Mononuclear cell (primary cell): ENCODE results near the gene MUS81. TPM values are rescaled to one million over a fixed set of nuclear protein-coding genes. Genes with fewer than 3 reads are reported as not detected.
"Not testable (repeated sequence)": the region's sequence is repeated elsewhere in the genome, so short reads cannot be mapped to it uniquely, and the experiment has no call there.

Experiments
- H3K27me3 ChIP-seq: 2 replicates; pipeline ENCODE4 v1.6.0; 2011; ENCODE audit warnings: low read length, control low read depth; ENCODE audit not compliant: insufficient read depth
- H3K4me1 ChIP-seq: 2 replicates; pipeline ENCODE4 v1.5.1; 2011; ENCODE audit warnings: mild to moderate bottlenecking, low read length, control low read depth; ENCODE audit not compliant: insufficient read depth
- H3K4me3 ChIP-seq: 2 replicates; pipeline ENCODE4 v1.5.1; 2011; ENCODE audit warnings: mild to moderate bottlenecking, low read length, moderate library complexity
- H3K9me3 ChIP-seq: 2 replicates; pipeline ENCODE4 v1.5.1; 2011; ENCODE audit warnings: low read depth, mild to moderate bottlenecking, control low read depth, low read length
- total RNA-seq: library from RNA; depleted of rRNA; stranded (reverse); fragments of >200 nt; gene quantifications from one replicate; pipeline ENCODE4 v1.2.3, GENCODE V29; 2012

The MUS81 gene
- total RNA-seq, 1 donor, result 17.3 TPM

DNA sequence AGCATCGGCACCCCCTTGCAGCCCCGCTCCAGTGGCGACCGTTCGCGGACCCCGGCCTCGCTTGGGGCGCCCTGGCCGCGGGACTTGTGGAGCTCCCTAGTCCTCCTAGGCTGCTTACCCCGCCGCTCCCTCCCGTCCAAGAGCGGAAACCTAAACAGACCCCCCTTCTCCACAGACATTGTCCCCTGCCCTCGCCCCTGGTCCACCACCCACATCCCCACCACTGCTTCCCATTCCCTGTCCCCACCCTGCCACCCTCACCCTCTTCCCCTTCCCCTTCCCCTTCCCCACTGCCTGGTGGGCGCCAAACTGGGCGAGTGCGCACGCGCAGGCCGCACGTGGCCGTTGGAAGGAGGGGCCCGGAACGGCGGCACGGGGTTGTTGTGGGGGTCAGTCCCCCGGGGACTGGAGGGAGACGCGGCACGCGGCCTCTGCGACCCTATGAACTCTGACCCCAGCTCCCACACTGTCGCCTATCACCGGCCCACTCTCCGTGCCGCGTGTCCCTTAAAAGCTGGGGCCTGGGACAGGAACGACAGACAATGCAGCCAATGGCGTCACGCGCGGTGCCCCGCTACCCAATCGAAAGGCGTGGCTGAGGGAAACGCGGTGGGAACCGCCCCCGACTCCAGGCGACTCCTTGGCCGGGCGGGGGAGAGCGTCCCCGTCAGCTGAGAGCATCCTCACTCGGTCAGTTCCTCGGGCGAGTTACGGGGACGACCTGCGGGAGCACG, 26.8 kb upstream of the MUS81 start, which contains the start of gene SNX32:
Gene SNX32 (plus strand): TSS at position 667 of the 734 bp plus-strand sequence. CDS start 103 bp downstream, outside the sequence.
- Histone ChIP-seq H3K4me3 (peak within 1 kb of the TSS; percentile 54), H3K4me1 (peaks cover 19% of the 10 kb centered on the region), H3K9me3 (no peaks in the 10 kb centered on the region), H3K27me3 (no peaks in the 10 kb centered on the region)

GRCh38 chr11:65834202-65834601, 26.0 kb upstream of the MUS81 start:
- peaks cover 19% of the 10 kb centered on the region for H3K4me1 ChIP-seq
- no peaks in the 10 kb centered on the region for H3K9me3 ChIP-seq
- H3K27me3 ChIP-seq, result no peaks in the 10 kb centered on the region
- peak overlapping the region; percentile 54 for H3K4me3 ChIP-seq

DNA sequence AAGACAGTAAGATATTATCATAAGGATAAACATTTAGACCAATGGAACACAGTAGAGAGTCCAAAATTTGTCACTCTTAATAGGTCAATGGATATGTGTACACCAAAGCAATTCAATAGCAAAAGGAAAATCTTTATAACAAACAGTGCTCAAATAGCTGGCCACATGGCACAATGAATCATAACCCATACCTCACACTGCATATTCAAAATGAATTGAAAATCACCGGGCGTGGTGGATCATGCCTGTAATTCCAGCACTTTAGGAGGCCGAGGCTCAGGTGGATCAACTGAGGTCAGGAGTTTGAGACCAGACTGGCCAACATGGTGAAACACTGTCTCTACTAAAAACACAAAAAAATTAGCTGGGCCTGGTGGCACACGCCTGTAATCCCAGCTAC, 18.1 kb upstream of the MUS81 start:
- no peaks in the 10 kb centered on the region for H3K9me3 ChIP-seq
- no peaks in the 10 kb centered on the region for H3K27me3 ChIP-seq

DNA sequence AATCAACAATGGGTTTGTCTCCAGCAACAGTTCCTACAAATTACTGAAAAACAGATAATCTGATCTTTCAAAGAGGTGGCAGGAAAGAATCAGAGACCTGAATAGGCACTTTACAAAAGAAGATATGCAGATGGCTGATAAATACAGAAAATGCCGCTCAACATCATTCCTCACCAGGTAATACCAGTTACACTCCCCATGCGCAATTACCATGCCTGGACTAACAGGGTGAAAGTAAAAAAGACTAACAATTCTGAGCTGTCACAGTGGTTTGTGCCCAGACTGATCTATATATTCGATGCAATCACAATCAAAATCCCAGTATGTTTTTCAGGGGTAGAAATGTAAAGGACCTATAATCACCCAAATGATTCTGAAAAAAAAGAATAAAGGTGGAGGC, 16.4 kb upstream of the MUS81 start:
- no peaks in the 10 kb centered on the region for H3K27me3 ChIP-seq
- H3K4me1 ChIP-seq, result no peaks in the 10 kb centered on the region
- H3K4me3 ChIP-seq, result no peak overlapping the region
- no peaks in the 10 kb centered on the region for H3K9me3 ChIP-seq

More for the DNA sequence above, 18.1 kb upstream of the MUS81 start:
- H3K4me1 ChIP-seq, result no peaks in the 10 kb centered on the region
- H3K4me3 ChIP-seq, result no peak overlapping the region

DNA sequence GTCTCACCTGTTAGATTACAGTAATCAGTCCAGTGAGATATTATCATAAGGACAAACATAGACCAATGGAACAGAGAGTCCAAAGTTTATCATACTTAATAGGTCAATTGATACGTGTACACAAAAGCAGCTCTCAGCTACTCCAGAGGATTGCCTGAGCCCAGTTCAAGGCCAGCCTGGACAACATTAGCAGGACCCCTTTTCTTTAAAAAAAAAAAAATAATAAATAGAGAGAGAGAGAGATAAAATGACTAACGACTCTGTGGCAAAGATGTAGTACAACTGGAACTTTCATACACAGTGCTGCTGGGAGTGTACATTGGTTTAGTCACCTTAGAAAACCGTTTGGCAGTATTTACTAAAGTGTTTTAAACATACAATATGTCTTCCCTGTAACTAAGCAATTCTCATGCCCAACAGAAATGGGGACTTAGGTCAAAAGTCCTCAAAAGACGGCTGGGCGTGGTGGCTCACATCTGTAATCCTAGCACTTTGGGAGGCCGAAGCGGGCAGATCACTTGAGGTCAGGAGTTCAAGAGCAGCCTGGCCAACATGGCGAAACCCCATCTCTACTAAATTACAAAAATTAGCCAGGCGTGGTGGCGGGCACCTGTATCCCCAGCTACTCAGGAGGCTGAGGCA, 15.9 kb upstream of the MUS81 start:
- Histone ChIP-seq H3K4me3 (no peak overlapping the region), H3K9me3 (no peaks in the 10 kb centered on the region), H3K4me1 (no peaks in the 10 kb centered on the region), H3K27me3 (no peaks in the 10 kb centered on the region)

- no peaks in the 10 kb centered on the region for H3K4me1 ChIP-seq
- no peaks in the 10 kb centered on the region for H3K27me3 ChIP-seq
- H3K4me3 ChIP-seq, result no peak overlapping the region
- no peaks in the 10 kb centered on the region for H3K9me3 ChIP-seq
Measured at GRCh38 chr11:65847746-65848145, 12.5 kb upstream of the MUS81 start.

DNA sequence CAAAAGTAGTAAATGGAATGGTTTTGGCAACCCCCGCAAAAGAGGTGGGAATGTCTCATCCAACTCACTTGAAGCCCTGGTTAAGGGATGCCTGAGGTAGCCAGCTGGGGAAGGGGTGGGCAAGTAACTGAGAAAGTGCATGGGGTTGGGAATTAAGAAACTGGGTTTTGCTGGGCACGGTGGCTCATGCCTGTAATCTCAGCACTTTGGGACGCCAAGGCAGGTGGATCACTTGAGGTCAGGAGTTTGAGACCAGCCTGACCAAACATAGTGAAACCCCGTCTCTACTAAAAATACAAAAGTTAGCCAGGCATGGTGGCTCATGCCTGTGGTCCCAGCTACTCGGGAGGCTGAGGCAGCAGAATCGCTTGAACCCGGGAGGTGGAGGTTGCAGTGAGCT, 11.5 kb upstream of the MUS81 start:
- not testable (repeated sequence) for H3K4me1 ChIP-seq, H3K9me3 ChIP-seq, H3K4me3 ChIP-seq, H3K27me3 ChIP-seq

- Histone ChIP-seq H3K4me3 (no peak overlapping the region), H3K27me3 (no peaks in the 10 kb centered on the region), H3K9me3 (no peaks in the 10 kb centered on the region), H3K4me1 (peaks cover 5% of the 10 kb centered on the region)
Measured at GRCh38 chr11:65849366-65849765, 10.9 kb upstream of the MUS81 start.

- Histone ChIP-seq H3K9me3 (no peaks in the 10 kb centered on the region), H3K4me3 (no peak overlapping the region), H3K4me1 (peaks cover 5% of the 10 kb centered on the region), H3K27me3 (no peaks in the 10 kb centered on the region)
Measured at GRCh38 chr11:65849771-65850216, 10.4 kb upstream of the MUS81 start.

DNA sequence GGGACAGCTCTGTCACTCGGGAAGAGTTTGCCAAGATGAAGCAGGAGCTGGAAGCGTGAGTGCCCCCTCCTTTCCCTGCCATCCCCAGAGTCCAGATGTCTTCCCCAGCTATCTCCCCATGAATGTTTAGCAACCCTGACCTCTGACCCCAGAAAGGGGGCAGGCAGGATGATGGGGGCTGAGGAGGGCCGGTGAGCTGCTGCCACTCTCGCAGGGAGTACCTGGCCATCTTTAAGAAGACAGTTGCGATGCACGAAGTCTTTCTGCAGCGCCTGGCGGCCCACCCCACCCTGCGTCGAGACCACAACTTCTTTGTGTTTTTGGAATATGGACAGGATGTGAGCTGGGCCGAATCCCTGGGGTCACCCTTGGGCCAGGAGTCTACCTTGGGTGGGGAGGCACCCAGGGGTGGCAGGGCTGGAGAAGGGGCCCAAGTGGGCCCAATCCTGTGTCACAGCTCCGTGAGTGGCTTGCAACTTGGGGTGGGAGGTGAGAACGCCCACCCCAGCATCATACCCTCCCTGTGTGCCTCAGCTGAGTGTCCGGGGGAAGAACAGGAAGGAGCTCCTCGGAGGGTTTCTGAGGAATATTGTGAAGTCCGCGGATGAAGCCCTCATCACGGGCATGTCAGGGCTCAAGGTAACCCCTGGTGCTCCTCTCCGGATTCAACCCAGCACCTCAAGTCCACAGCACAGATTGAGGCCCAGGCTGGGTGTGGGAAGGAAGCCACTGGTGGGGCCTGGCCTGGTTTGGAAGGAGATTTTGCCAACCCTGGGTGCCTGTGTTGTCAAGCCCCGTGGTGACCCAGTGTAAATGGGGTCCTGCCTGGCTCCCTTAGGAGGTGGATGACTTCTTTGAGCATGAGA, 9.8 kb upstream of the MUS81 start:
- Histone ChIP-seq H3K27me3 (no peaks in the 10 kb centered on the region), H3K4me1 (peaks cover 7% of the 10 kb centered on the region)

GRCh38 chr11:65851083-65851579, 9.1 kb upstream of the MUS81 start:
- Histone ChIP-seq H3K9me3 (no peaks in the 10 kb centered on the region), H3K4me3 (no peak overlapping the region), H3K4me1 (peaks cover 14% of the 10 kb centered on the region), H3K27me3 (no peaks in the 10 kb centered on the region)

More for the DNA sequence above, 9.8 kb upstream of the MUS81 start:
- Histone ChIP-seq H3K9me3 (no peaks in the 10 kb centered on the region), H3K4me3 (no peak overlapping the region)

GRCh38 chr11:65851811-65852507, 8.3 kb upstream of the MUS81 start:
- no peak overlapping the region for H3K4me3 ChIP-seq

GRCh38 chr11:65852508-65853245, 7.6 kb upstream of the MUS81 start:
- no peak overlapping the region for H3K4me3 ChIP-seq
- no peaks in the 10 kb centered on the region for H3K27me3 ChIP-seq
- peaks cover 20% of the 10 kb centered on the region for H3K4me1 ChIP-seq

More at GRCh38 chr11:65851811-65852507, 8.3 kb upstream of the MUS81 start:
- Histone ChIP-seq H3K4me1 (peaks cover 20% of the 10 kb centered on the region), H3K27me3 (no peaks in the 10 kb centered on the region), H3K9me3 (no peaks in the 10 kb centered on the region)

More at GRCh38 chr11:65852508-65853245, 7.6 kb upstream of the MUS81 start:
- no peaks in the 10 kb centered on the region for H3K9me3 ChIP-seq
